Stimulated activated CD8-positive, alpha-beta memory T cell treated with anti-CD3 and anti-CD28 coated beads, Interleukin-4, amount 100 ng/mL, for 4 hours (primary cell): ENCODE results near the gene SDC3.

Experiments
- DNase-seq, 2 donors: peaks; one replicate each; pipeline ENCODE4 v3.0.0-alpha.2; 2020; ENCODE audit warnings: low read depth in 2 of 2, low spot score in 1 of 2

Gene SDC3

DNA sequence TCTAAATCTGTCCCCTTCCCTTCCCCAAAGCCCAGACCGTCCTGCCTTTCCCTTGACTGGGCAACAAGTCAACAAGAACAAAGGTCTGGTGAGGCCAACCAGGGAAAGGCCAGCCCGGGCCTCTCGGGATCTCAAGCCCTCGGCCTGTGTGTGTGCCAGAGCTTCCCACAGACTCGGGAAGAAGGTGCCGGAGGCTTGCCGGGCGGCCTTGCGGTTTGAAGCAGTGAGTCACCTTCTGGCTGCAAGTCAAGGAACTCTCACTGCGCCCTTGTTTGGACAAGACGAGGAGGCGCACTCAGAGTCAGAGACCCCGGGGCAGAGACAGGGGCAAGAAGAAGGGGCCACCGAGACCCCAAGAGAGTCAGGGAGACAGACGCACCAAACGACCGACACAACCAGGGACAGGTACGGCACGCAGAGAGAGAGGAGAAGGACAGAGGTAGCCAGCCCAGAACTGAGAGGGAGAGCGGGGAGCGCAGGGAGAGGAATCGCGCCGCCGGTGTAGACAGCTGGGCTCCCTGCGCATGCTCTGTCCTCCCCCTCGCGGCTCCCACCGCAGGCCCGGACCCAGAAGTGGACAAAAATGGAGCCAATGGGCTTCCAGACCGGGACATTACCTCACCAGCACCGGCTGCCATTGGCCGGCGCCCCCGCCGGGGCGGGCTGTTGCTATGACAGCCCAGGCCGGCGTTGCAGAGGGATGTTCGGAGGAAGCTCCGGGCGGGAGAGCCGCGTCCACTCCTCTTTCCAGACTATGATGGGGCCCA lies 84.4 kb downstream of the SDC3 start:
- no peak for DNase-seq

GRCh38 chr1:30823627-30823968 lies 85.0 kb downstream of the SDC3 start:
- DNase-seq: no peak

DNA sequence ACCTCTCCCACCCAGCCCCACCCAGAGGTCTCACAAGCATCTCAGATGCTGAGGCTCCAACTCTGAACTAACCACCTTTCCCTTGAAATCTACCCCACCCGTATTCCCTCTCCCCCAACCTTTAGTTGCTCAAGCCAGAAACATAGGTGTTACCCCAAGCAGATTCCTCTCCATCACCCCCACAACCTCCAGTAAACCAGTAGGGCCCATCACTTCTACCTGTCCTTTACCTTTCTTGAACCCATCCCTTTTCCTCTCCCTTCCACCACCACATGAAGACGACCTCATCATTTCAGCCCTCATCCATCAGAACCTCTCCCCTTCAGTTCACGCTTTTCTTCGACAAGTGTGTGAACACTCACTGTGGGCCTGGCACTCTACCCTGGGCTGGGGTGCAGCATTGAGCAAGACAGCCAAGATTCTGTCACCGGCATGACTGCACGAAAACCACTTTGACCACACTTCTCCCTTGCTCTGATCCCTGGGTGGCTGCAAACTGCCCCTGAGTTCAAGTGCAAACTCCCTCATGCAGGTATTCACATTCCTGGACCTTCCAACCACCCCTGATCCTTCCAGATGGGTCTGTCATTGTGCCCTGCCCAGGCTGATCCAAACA lies 85.5 kb downstream of the SDC3 start:
- no peak for DNase-seq

GRCh38 chr1:30822006-30822405 lies 86.6 kb downstream of the SDC3 start:
- DNase-seq: no peak

- no peak for DNase-seq
These were observed 88.3 kb downstream of the SDC3 start for GRCh38 chr1:30820299-30820698.
